Camera-type eye (tissue), 1 donor: ENCODE measurements around the gene FOXO1. TPM values are rescaled to one million over a fixed set of nuclear protein-coding genes. Genes with fewer than 3 reads are reported as not detected.

ENCODE experiments used
- total RNA-seq: library from RNA; depleted of rRNA; stranded (reverse); fragments of >200 nt; gene quantifications from one replicate; pipeline ENCODE4 v1.2.3, GENCODE V29; 2014

The FOXO1 gene
- total RNA-seq: 28.0 TPM

GRCh38 chr13:40666045-40666932 lies at the start of gene FOXO1:
Gene FOXO1 (minus strand): TSS chr13:40666641. CDS start chr13:40666212, 429 bp downstream.

Other genes with a start within 250 kb of the FOXO1 start
- 38.7 TPM for gene MRPS31, start 104.5 kb upstream of the FOXO1 start, total RNA-seq
- gene SLC25A15, start 123.0 kb upstream of the FOXO1 start, total RNA-seq: 17.0 TPM